Liver (tissue), 9 donors: Measurements from ENCODE around the gene CNDP2. TPM values are rescaled to one million over a fixed set of nuclear protein-coding genes. Genes with fewer than 3 reads are reported as not detected.

ENCODE experiments used
- DNase-seq: peaks from one replicate; pipeline ENCODE4 v3.0.0-alpha.2; 2017; ENCODE audit warnings: low spot score
- H3K27ac ChIP-seq, 2 donors: one replicate each; pipeline ENCODE4 v1.7.0; 2013; ENCODE audit warnings: inconsistent platforms in 2 of 2, low read length in 2 of 2, control low read depth in 1 of 2, low read depth in 1 of 2, mild to moderate bottlenecking in 1 of 2
- H3K27me3 ChIP-seq, 4 donors: one replicate each; pipeline versions ENCODE4 v1.6.1 to v1.7.0; 2013; ENCODE audit warnings: low read length in 3 of 4, inconsistent platforms in 1 of 4, mild to moderate bottlenecking in 1 of 4, moderate library complexity in 1 of 4; ENCODE audit not compliant: control insufficient read depth in 4 of 4, insufficient read depth in 4 of 4
- H3K36me3 ChIP-seq, 4 donors: one replicate each; pipeline versions ENCODE4 v1.6.1 to v1.7.0; 2013; ENCODE audit warnings: low read length in 3 of 4, mild to moderate bottlenecking in 3 of 4, low read depth in 1 of 4, moderate library complexity in 1 of 4; ENCODE audit not compliant: control insufficient read depth in 4 of 4, insufficient read depth in 3 of 4
- H3K4me1 ChIP-seq, 4 donors: one replicate each; pipeline versions ENCODE4 v1.6.1 to v1.7.0; 2013; ENCODE audit warnings: low read length in 3 of 4, mild to moderate bottlenecking in 3 of 4, moderate library complexity in 1 of 4; ENCODE audit not compliant: control insufficient read depth in 4 of 4, insufficient read depth in 4 of 4
- H3K4me3 ChIP-seq, 3 donors: one replicate each; pipeline versions ENCODE4 v1.6.1 to v1.7.0; 2013; ENCODE audit warnings: low read length in 3 of 3, control low read depth in 1 of 3, low read depth in 1 of 3, mild to moderate bottlenecking in 1 of 3
- H3K9ac ChIP-seq, 2 donors: one replicate each; pipeline ENCODE4 v1.7.0; 2013; ENCODE audit warnings: low read length in 2 of 2, mild to moderate bottlenecking in 2 of 2, moderate library complexity in 2 of 2, control low read depth in 1 of 2, low read depth in 1 of 2
- H3K9me3 ChIP-seq, 4 donors: one replicate each; pipeline versions ENCODE4 v1.6.1 to v1.7.0; 2013; ENCODE audit warnings: low read length in 3 of 4; ENCODE audit not compliant: control insufficient read depth in 4 of 4
- CTCF ChIP-seq: fragments of 150-350 bp; IDR thresholded peaks from 2 replicates; pipeline ENCODE4 v1.5.1; 2017; ENCODE audit warnings: improper control_type of control experiment, low read depth, low read length; ENCODE audit not compliant: missing input control
- EGR1 ChIP-seq, 2 donors: IDR thresholded peaks; 2 replicates each; pipeline ENCODE4 v1.6.1; 2016 to 2018; ENCODE audit warnings: antibody characterized with exemption in 2 of 2, low read depth in 2 of 2
- FOXA1 ChIP-seq: IDR thresholded peaks from 2 replicates; pipeline ENCODE4 v1.6.1; 2016; ENCODE audit warnings: antibody characterized with exemption
- FOXA2 ChIP-seq: IDR thresholded peaks from 2 replicates; pipeline ENCODE4 v1.6.1; 2016; ENCODE audit warnings: antibody characterized with exemption
- GABPA ChIP-seq, 2 donors: IDR thresholded peaks in 1 of 2; conservative IDR thresholded peaks in 1 of 2; 2 replicates each; pipeline ENCODE4 v1.6.1; 2016; ENCODE audit warnings: antibody characterized with exemption in 2 of 2, mild to moderate bottlenecking in 1 of 2, moderate library complexity in 1 of 2
- HNF4A ChIP-seq, 2 donors: conservative IDR thresholded peaks; 2 replicates each; pipeline ENCODE4 v1.6.1; 2016; ENCODE audit warnings: antibody characterized with exemption in 2 of 2, mild to moderate bottlenecking in 2 of 2
- HNF4G ChIP-seq: IDR thresholded peaks from 2 replicates; pipeline ENCODE4 v1.6.1; 2016; ENCODE audit warnings: antibody characterized with exemption
- JUND ChIP-seq, 2 donors: IDR thresholded peaks; 2 replicates each; pipeline ENCODE4 v1.6.1; 2016; ENCODE audit warnings: antibody characterized with exemption in 2 of 2
- NR2F2 ChIP-seq: IDR thresholded peaks from 2 replicates; pipeline ENCODE4 v1.6.1; 2016; ENCODE audit warnings: antibody characterized with exemption
- RAD21 ChIP-seq, 2 donors: IDR thresholded peaks; 2 replicates each; pipeline ENCODE4 v1.6.1; 2016; ENCODE audit warnings: antibody characterized with exemption in 2 of 2, mild to moderate bottlenecking in 2 of 2
- REST ChIP-seq: IDR thresholded peaks from 2 replicates; pipeline ENCODE4 v1.6.1; 2016; ENCODE audit warnings: antibody characterized with exemption, mild to moderate bottlenecking
- RXRA ChIP-seq, 2 donors: IDR thresholded peaks; 2 replicates each; pipeline ENCODE4 v1.6.1; 2017 to 2018; ENCODE audit warnings: antibody characterized with exemption in 2 of 2, mild to moderate bottlenecking in 1 of 2
- SP1 ChIP-seq: IDR thresholded peaks from 2 replicates; pipeline ENCODE4 v1.6.1; 2018; ENCODE audit warnings: antibody characterized with exemption, mild to moderate bottlenecking
- TAF1 ChIP-seq: conservative IDR thresholded peaks from 2 replicates; pipeline ENCODE4 v1.6.1; 2016; ENCODE audit warnings: antibody characterized with exemption, mild to moderate bottlenecking
- YY1 ChIP-seq: IDR thresholded peaks from 2 replicates; pipeline ENCODE4 v1.6.1; 2016; ENCODE audit warnings: antibody characterized with exemption, mild to moderate bottlenecking
- ZBTB33 ChIP-seq: IDR thresholded peaks from 2 replicates; pipeline ENCODE4 v1.6.1; 2016; ENCODE audit warnings: antibody characterized with exemption
- WGBS: extraction: QIAGEN DNeasy Blood & Tissue Kit; methylation state at CpG from one replicate; pipeline ENCODE4 v1.1.7; 2013; 5-methylcytosine and 5-hydroxymethylcytosine counted together
- polyA plus RNA-seq, 2 donors: library from polyadenylated mRNA; stranded (reverse) in 1 of 2; unstranded in 1 of 2; fragments of 200-250 nt in 1 of 2; fragments of >200 nt in 1 of 2; fragmentation: Nextera tagmentation in 1 of 2; extraction: Ambion mirVana in 1 of 2; gene quantifications; one replicate each; pipeline versions ENCODE4 v1.2.1 to v1.2.3, GENCODE V29; 2013 to 2015
- total RNA-seq, 2 donors: library from RNA; depleted of rRNA; stranded (reverse); fragments of >200 nt; gene quantifications; one replicate each; pipeline ENCODE4 v1.2.3, GENCODE V29; 2014
- TF ChIP-seq, protein P1 (sequence below): IDR thresholded peaks from 2 replicates; pipeline ENCODE4 v1.6.1; 2016; ENCODE audit warnings: antibody characterized with exemption
- TF ChIP-seq, protein P2 (sequence below): IDR thresholded peaks from 2 replicates; pipeline ENCODE4 v1.6.1; 2016; ENCODE audit warnings: antibody characterized with exemption
- donor health status: healthy.
- donor health status: healthy.
- donor health status: healthy.
- donor health status: healthy.
- donor health status: healthy.

The CNDP2 gene
- total and polyA plus RNA-seq, 4 donors: 65.5 to 167 (median 141) TPM

- 90% methylated on average over 4 of the region's 4 CpGs for WGBS
- H3K36me3 ChIP-seq: peaks cover 2 to 12% (median 4%) of the 10 kb centered on the region in 4 donors
- TF ChIP-seq SP1: no peak
- no peak for TF ChIP-seq GABPA (IDR thresholded peaks at IDR 0.05 in 1 of 2, conservative IDR thresholded peaks at IDR 0.05 in 1 of 2)
- no peak for TF ChIP-seq NR2F2
- TF ChIP-seq HNF4A (conservative IDR thresholded peaks at IDR 0.05): no peak
- no peak for TF ChIP-seq FOXA1
- TF ChIP-seq CTCF: no peak
- TF ChIP-seq, protein P1, sequence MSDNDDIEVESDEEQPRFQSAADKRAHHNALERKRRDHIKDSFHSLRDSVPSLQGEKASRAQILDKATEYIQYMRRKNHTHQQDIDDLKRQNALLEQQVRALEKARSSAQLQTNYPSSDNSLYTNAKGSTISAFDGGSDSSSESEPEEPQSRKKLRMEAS: no peak
- no peak for TF ChIP-seq ZBTB33
- TF ChIP-seq TAF1: no peak
- TF ChIP-seq RXRA (IDR thresholded peaks at IDR 0.05): no peak
- H3K27me3 ChIP-seq: no peaks in the 10 kb centered on the region
- H3K9me3 ChIP-seq: no peaks in the 10 kb centered on the region
- DNase-seq: no peak
- no peak overlapping the region for H3K4me3 ChIP-seq
- peaks cover 3 to 16% (median 8%) of the 10 kb centered on the region in 4 donors for H3K4me1 ChIP-seq
- no peak overlapping the region for H3K9ac ChIP-seq
- no peak overlapping the region for H3K27ac ChIP-seq
Measured at GRCh38 chr18:74562131-74562730, 66.1 kb downstream of the CNDP2 start.

DNA sequence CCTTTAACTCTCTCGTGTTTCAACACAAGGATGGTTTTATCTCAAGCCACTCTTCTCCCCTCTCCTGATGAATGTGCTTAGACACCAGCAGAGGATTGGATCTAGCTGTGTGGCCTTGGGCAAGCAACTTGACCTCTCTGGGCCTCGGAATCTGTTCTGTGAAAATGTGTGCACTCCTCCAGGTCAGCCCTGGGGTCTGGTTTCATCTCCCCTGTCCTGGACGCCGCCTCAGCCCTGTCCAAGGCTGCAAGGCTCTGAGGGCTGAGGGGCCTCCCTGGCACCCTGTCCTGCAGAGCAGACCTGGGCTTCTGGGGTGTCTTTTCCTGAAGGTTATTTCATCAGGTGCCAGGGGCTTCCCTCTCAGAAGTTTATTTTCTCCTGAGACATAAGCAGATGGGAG is 66.6 kb downstream of the CNDP2 start:
- Histone ChIP-seq H3K27me3 (no peaks in the 10 kb centered on the region), H3K4me3 (no peak overlapping the region), H3K36me3 (peaks cover 2 to 12% (median 4%) of the 10 kb centered on the region in 4 donors), H3K9me3 (no peaks in the 10 kb centered on the region), H3K4me1 (peaks cover 3 to 16% (median 8%) of the 10 kb centered on the region in 4 donors), H3K9ac (no peak overlapping the region), H3K27ac (no peak overlapping the region)
- WGBS: 88% methylated on average over 4 of the region's 4 CpGs
- no peak for TF ChIP-seq HNF4G
- TF ChIP-seq JUND (IDR thresholded peaks at IDR 0.05): no peak
- no peak for TF ChIP-seq REST
- no peak for TF ChIP-seq FOXA2
- no peak for TF ChIP-seq CTCF
- TF ChIP-seq, protein P2, sequence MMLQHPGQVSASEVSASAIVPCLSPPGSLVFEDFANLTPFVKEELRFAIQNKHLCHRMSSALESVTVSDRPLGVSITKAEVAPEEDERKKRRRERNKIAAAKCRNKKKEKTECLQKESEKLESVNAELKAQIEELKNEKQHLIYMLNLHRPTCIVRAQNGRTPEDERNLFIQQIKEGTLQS: no peak
- TF ChIP-seq TAF1: no peak
- no peak for TF ChIP-seq RAD21 (IDR thresholded peaks at IDR 0.05)
- no peak for TF ChIP-seq GABPA (IDR thresholded peaks at IDR 0.05 in 1 of 2, conservative IDR thresholded peaks at IDR 0.05 in 1 of 2)
- no peak for TF ChIP-seq EGR1 (IDR thresholded peaks at IDR 0.05; ENCODE audit: low read depth in 2 of 2)
- no peak for TF ChIP-seq HNF4A (conservative IDR thresholded peaks at IDR 0.05)
- no peak for TF ChIP-seq ZBTB33
- no peak for TF ChIP-seq YY1
- no peak for TF ChIP-seq SP1
- TF ChIP-seq RXRA (IDR thresholded peaks at IDR 0.05): no peak
- DNase-seq: no peak
